Sigmoid colon (tissue), 4 donors: Measurements from ENCODE around the gene BBX.

Source experiments
- EP300 ChIP-seq, 4 donors: sonication (generic); formaldehyde crosslinking; IDR thresholded peaks; one replicate each; pipeline ENCODE4 v1.6.1; 2017; ENCODE audit warnings: antibody characterized with exemption in 4 of 4
- POLR2A ChIP-seq, 2 donors: fragments of 450-650 bp; IDR thresholded peaks; one replicate each; pipeline ENCODE4 v1.6.1; 2016; ENCODE audit warnings: antibody characterized with exemption in 2 of 2, mild to moderate bottlenecking in 2 of 2, moderate library complexity in 2 of 2
- POLR2AphosphoS5 ChIP-seq, 4 donors: sonication (generic); formaldehyde crosslinking; IDR thresholded peaks; one replicate each; pipeline ENCODE4 v1.6.1; 2017; ENCODE audit warnings: antibody characterized with exemption in 4 of 4
- TF ChIP-seq, protein P1 (sequence below), 4 experiments: fragments of 450-650 bp in 3 of 4; fragments of 200-600 bp in 1 of 4; IDR thresholded peaks; one replicate each; pipeline ENCODE4 v1.5.1; 2016 to 2019; ENCODE audit warnings: antibody characterized with exemption in 4 of 4, mild to moderate bottlenecking in 3 of 4, moderate library complexity in 2 of 4

DNA sequence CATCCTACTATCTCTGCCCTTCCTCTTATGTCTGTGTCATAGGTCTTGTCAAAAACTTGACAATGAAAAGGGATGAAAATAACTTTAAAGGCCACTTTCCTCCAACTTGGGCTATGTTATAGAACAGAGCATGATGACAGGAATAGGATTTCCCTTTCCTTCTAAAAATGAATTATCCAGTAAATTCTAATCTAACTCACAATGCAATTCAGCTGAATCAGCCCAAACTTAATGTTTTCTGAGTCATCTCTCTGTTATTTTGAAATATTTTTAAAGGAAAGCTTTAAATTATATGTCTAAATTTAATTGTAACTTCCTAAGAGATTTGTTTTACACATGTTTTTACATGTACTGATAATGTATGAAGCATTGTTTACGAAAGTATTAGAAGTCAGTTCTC is 258.5 kb downstream of the BBX start:
- TF ChIP-seq, protein P1, sequence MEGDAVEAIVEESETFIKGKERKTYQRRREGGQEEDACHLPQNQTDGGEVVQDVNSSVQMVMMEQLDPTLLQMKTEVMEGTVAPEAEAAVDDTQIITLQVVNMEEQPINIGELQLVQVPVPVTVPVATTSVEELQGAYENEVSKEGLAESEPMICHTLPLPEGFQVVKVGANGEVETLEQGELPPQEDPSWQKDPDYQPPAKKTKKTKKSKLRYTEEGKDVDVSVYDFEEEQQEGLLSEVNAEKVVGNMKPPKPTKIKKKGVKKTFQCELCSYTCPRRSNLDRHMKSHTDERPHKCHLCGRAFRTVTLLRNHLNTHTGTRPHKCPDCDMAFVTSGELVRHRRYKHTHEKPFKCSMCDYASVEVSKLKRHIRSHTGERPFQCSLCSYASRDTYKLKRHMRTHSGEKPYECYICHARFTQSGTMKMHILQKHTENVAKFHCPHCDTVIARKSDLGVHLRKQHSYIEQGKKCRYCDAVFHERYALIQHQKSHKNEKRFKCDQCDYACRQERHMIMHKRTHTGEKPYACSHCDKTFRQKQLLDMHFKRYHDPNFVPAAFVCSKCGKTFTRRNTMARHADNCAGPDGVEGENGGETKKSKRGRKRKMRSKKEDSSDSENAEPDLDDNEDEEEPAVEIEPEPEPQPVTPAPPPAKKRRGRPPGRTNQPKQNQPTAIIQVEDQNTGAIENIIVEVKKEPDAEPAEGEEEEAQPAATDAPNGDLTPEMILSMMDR (IDR thresholded peaks at IDR 0.05) = no peak
- TF ChIP-seq POLR2A (IDR thresholded peaks at IDR 0.05) (no peak), POLR2AphosphoS5 (IDR thresholded peaks at IDR 0.05) (no peak), EP300 (IDR thresholded peaks at IDR 0.05) (no peak)
